HepG2 (cell line): Measurements from ENCODE around the gene SP8.
"Not testable (repeated sequence)": the region's sequence is repeated elsewhere in the genome, so short reads cannot be mapped to it uniquely, and the experiment has no call there.

ENCODE experiments used
- CTCF ChIP-seq: sonication (generic); formaldehyde crosslinking; IDR thresholded peaks from 2 replicates; pipeline ENCODE4 v1.5.0; 2020; ENCODE audit warnings: mild to moderate bottlenecking, missing genetic modification reagents, moderate library complexity
- IRF1 ChIP-seq: sonication (generic); formaldehyde crosslinking; IDR thresholded peaks from 2 replicates; pipeline ENCODE4 v1.4.0; 2020; ENCODE audit warnings: low read depth, mild to moderate bottlenecking, missing genetic modification reagents
- JUND ChIP-seq: sonication (generic); formaldehyde crosslinking; IDR thresholded peaks from 2 replicates; pipeline ENCODE4 v1.8.0; 2022; ENCODE audit warnings: mild to moderate bottlenecking, missing genetic modification reagents
- KMT2A ChIP-seq: sonication (generic); formaldehyde crosslinking; IDR thresholded peaks from 2 replicates; pipeline ENCODE4 v1.4.0; 2020; ENCODE audit warnings: missing genetic modification reagents
- PHF21A ChIP-seq: sonication (generic); formaldehyde crosslinking; IDR thresholded peaks from 2 replicates; pipeline ENCODE4 v1.5.0; 2020; ENCODE audit warnings: mild to moderate bottlenecking, missing genetic modification reagents
- REST ChIP-seq, 2 experiments: IDR thresholded peaks; 2 replicates each; pipeline ENCODE4 v1.6.1; 2011 to 2012; ENCODE audit warnings: low read length in 2 of 2, borderline replicate concordance in 1 of 2, low read depth in 1 of 2, mild to moderate bottlenecking in 1 of 2, moderate library complexity in 1 of 2
- TCF7L2 ChIP-seq: IDR thresholded peaks from 2 replicates; pipeline ENCODE4 v1.6.1; 2011; ENCODE audit warnings: mild to moderate bottlenecking, low read depth, low read length, moderate library complexity
- USF2 ChIP-seq, 2 experiments: sonication (generic) in 1 of 2; formaldehyde crosslinking in 1 of 2; IDR thresholded peaks; 2 replicates each; pipeline versions ENCODE4 v1.5.1 to v1.6.1; 2011 to 2020; ENCODE audit warnings: borderline replicate concordance in 1 of 2, low read depth in 1 of 2, low read length in 1 of 2, mild to moderate bottlenecking in 1 of 2, missing genetic modification reagents in 1 of 2, moderate library complexity in 1 of 2
- ZBTB8A ChIP-seq: sonication (generic); formaldehyde crosslinking; IDR thresholded peaks from 2 replicates; pipeline ENCODE4 v1.4.0; 2020; ENCODE audit warnings: mild to moderate bottlenecking, low read depth, missing genetic modification reagents, borderline replicate concordance
- ZNF24 ChIP-seq: fragments of 450-650 bp; IDR thresholded peaks from 2 replicates; pipeline ENCODE4 v1.6.1; 2017; ENCODE audit warnings: antibody characterized with exemption, mild to moderate bottlenecking
- ZNF263 ChIP-seq: sonication (generic); formaldehyde crosslinking; IDR thresholded peaks from 2 replicates; pipeline ENCODE4 v1.4.0; 2020; ENCODE audit warnings: missing genetic modification reagents
- ZNF329 ChIP-seq: sonication (generic); formaldehyde crosslinking; IDR thresholded peaks from 2 replicates; pipeline ENCODE4 v1.9.0; 2021; ENCODE audit warnings: low read depth, mild to moderate bottlenecking, missing genetic modification reagents
- ZNF337 ChIP-seq: sonication (generic); formaldehyde crosslinking; IDR thresholded peaks from 2 replicates; pipeline ENCODE4 v1.5.1; 2020; ENCODE audit warnings: missing genetic modification reagents, low read depth, mild to moderate bottlenecking, borderline replicate concordance

- not testable (repeated sequence) for TF ChIP-seq CTCF (CRISPR knock-in tag); USF2 (IDR thresholded peaks at IDR 0.05; ENCODE audit: low read depth, low read length); USF2 (CRISPR knock-in tag; IDR thresholded peaks at IDR 0.05; ENCODE audit: borderline replicate concordance); REST (IDR thresholded peaks at IDR 0.05; ENCODE audit: borderline replicate concordance in 1 of 2, low read depth in 1 of 2, low read length in 2 of 2); TCF7L2; ZBTB8A; ZNF263; ZNF337 (CRISPR knock-in tag); KMT2A; ZNF24; ZNF329 (CRISPR knock-in tag); PHF21A (CRISPR knock-in tag); IRF1 (CRISPR knock-in tag); JUND (CRISPR knock-in tag)
Measured at GRCh38 chr7:20836424-20836823, 49.7 kb upstream of the SP8 start.
